Ishikawa (cell line): Measurements from ENCODE around the gene PTPN2.

Source experiments
- CEBPB ChIP-seq: IDR thresholded peaks from 2 replicates; pipeline ENCODE4 v1.6.1; 2012
- CREB1 ChIP-seq: IDR thresholded peaks from 2 replicates; pipeline ENCODE4 v1.6.1; 2012; ENCODE audit warnings: low read depth
- EGR1 ChIP-seq: IDR thresholded peaks from 2 replicates; pipeline ENCODE4 v1.6.1; 2012
- EP300 ChIP-seq: IDR thresholded peaks from 2 replicates; pipeline ENCODE4 v1.6.1; 2012; ENCODE audit warnings: borderline replicate concordance
- FOXM1 ChIP-seq: IDR thresholded peaks from 2 replicates; pipeline ENCODE4 v1.6.1; 2012; ENCODE audit warnings: low read depth, borderline replicate concordance
- MAX ChIP-seq: IDR thresholded peaks from 2 replicates; pipeline ENCODE4 v1.6.1; 2012
- NFIC ChIP-seq: IDR thresholded peaks from 2 replicates; pipeline ENCODE4 v1.6.1; 2012
- RAD21 ChIP-seq: IDR thresholded peaks from 2 replicates; pipeline ENCODE4 v1.6.1; 2012; ENCODE audit warnings: low read depth
- TAF1 ChIP-seq: IDR thresholded peaks from 2 replicates; pipeline ENCODE4 v1.6.1; 2012; ENCODE audit warnings: low read depth, mild to moderate bottlenecking
- TCF12 ChIP-seq: IDR thresholded peaks from 2 replicates; pipeline ENCODE4 v1.6.1; 2012; ENCODE audit warnings: low read depth
- TEAD4 ChIP-seq: IDR thresholded peaks from 2 replicates; pipeline ENCODE4 v1.6.1; 2012
- YY1 ChIP-seq: IDR thresholded peaks from 2 replicates; pipeline ENCODE4 v1.6.1; 2012; ENCODE audit warnings: low read depth
- ZBTB7A ChIP-seq: IDR thresholded peaks from 2 replicates; pipeline ENCODE4 v1.6.1; 2012; ENCODE audit warnings: low read depth
- TF ChIP-seq, protein P1 (sequence below): IDR thresholded peaks from 2 replicates; pipeline ENCODE4 v1.6.1; 2012
- TF ChIP-seq, protein P2 (sequence below): IDR thresholded peaks from 2 replicates; pipeline ENCODE4 v1.6.1; 2012; ENCODE audit warnings: low read depth, mild to moderate bottlenecking

Gene PTPN2

DNA sequence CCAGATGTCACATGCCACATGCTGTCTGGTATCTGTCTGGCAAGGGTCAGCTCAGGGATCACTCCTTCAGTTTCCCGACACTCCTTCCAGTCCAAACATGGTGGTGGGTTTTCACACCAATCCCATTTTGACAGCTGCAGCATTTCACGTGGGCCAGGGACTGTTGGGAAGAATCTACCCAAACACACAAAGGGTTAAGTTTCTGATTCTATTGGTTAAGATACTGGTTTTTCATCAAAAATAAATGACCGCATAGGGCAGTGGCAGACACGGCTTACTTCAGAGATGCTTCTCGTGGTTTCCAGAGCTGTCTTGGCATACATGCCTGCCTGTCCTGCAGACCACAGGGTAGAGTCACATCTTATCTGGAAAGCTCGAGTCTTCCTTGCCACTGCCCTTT, 101.5 kb downstream of the PTPN2 start:
- TF ChIP-seq FOXM1, result no peak
- TF ChIP-seq EGR1, result no peak
- TF ChIP-seq ZBTB7A, result no peak
- no peak for TF ChIP-seq TEAD4
- no peak for TF ChIP-seq RAD21
- TF ChIP-seq, protein P1, sequence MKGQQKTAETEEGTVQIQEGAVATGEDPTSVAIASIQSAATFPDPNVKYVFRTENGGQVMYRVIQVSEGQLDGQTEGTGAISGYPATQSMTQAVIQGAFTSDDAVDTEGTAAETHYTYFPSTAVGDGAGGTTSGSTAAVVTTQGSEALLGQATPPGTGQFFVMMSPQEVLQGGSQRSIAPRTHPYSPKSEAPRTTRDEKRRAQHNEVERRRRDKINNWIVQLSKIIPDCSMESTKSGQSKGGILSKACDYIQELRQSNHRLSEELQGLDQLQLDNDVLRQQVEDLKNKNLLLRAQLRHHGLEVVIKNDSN, result no peak

- TF ChIP-seq EP300, result no peak
- no peak for TF ChIP-seq TEAD4
- no peak for TF ChIP-seq TAF1
- no peak for TF ChIP-seq YY1
- no peak for TF ChIP-seq ZBTB7A
- no peak for TF ChIP-seq NFIC
- no peak for TF ChIP-seq EGR1
- no peak for TF ChIP-seq MAX
- no peak for TF ChIP-seq RAD21
- no peak for TF ChIP-seq CREB1
- TF ChIP-seq TCF12, result no peak
- no peak for TF ChIP-seq CEBPB
- TF ChIP-seq, protein P1, result no peak
- TF ChIP-seq FOXM1, result no peak
- TF ChIP-seq, protein P2, sequence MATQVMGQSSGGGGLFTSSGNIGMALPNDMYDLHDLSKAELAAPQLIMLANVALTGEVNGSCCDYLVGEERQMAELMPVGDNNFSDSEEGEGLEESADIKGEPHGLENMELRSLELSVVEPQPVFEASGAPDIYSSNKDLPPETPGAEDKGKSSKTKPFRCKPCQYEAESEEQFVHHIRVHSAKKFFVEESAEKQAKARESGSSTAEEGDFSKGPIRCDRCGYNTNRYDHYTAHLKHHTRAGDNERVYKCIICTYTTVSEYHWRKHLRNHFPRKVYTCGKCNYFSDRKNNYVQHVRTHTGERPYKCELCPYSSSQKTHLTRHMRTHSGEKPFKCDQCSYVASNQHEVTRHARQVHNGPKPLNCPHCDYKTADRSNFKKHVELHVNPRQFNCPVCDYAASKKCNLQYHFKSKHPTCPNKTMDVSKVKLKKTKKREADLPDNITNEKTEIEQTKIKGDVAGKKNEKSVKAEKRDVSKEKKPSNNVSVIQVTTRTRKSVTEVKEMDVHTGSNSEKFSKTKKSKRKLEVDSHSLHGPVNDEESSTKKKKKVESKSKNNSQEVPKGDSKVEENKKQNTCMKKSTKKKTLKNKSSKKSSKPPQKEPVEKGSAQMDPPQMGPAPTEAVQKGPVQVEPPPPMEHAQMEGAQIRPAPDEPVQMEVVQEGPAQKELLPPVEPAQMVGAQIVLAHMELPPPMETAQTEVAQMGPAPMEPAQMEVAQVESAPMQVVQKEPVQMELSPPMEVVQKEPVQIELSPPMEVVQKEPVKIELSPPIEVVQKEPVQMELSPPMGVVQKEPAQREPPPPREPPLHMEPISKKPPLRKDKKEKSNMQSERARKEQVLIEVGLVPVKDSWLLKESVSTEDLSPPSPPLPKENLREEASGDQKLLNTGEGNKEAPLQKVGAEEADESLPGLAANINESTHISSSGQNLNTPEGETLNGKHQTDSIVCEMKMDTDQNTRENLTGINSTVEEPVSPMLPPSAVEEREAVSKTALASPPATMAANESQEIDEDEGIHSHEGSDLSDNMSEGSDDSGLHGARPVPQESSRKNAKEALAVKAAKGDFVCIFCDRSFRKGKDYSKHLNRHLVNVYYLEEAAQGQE, result no peak
Measured at GRCh38 chr18:12779456-12779855, 104.6 kb downstream of the PTPN2 start.

DNA sequence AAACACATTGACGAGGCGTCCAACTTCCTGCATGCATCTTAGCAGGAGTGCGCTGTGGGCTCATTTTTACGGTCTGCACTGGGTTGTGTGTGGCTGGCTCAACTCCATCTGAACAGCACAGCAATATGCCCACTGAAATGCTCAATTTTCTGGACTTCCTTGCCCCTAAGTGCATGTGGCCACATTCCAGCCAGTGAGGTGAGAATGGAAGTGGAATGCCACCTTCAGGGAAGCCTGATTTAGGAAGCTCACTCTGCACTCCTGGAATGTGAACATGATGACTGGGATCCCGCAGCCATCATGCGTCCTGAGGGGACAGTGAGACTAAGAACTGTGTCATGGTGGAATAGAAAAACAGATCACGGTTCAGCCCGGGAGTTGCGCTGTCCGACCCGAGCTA, 105.0 kb downstream of the PTPN2 start:
- TF ChIP-seq FOXM1 (no peak), RAD21 (peak; percentile 22; the same call in 1 of the 2 replicates)

- TF ChIP-seq TAF1 (no peak), YY1 (no peak), MAX (no peak), EP300 (no peak), TCF12 (no peak), TEAD4 (no peak), CEBPB (no peak), RAD21 (no peak), CREB1 (no peak), EGR1 (no peak), ZBTB7A (no peak), NFIC (no peak), FOXM1 (no peak)
- TF ChIP-seq, protein P2, result no peak
- TF ChIP-seq, protein P1, result no peak
Measured at GRCh38 chr18:12777500-12777944, 106.5 kb downstream of the PTPN2 start.

- no peak for TF ChIP-seq NFIC
Measured at GRCh38 chr18:12776821-12777471, 107.1 kb downstream of the PTPN2 start.

- TF ChIP-seq EGR1 (no peak), TAF1 (no peak), EP300 (no peak), RAD21 (no peak)
Measured at GRCh38 chr18:12774982-12775381, 109.1 kb downstream of the PTPN2 start.
